HCT116 (cell line): ENCODE results near the gene LINGO1. TPM values are rescaled to one million over a fixed set of nuclear protein-coding genes. Genes with fewer than 3 reads are reported as not detected.

ENCODE experiments used
- ATAC-seq: fragments of 200-7000 bp; cut with Tn5 transposase; 2 replicates; pipeline ENCODE4 v1.9.1; 2020; ENCODE audit warnings: mild to moderate bottlenecking, moderate library complexity
- BruUV-seq: library from RNA; stranded (reverse); fragments of 400-500 nt; replicated peaks from 2 replicates; lab custom pipeline; 2021; lab: Mats Ljungman, UMichigan
- CTCF ChIA-PET: fragments of 300-600 bp; sonication (Branson Sonifier 250); formaldehyde crosslinking; loops from one replicate; lab custom pipeline; 2021; ENCODE audit warnings: antibody characterized with exemption; lab: Charles Lee
- POLR2A ChIA-PET: fragments of 300-600, 350-600 bp; sonication (Branson Sonifier 250); formaldehyde crosslinking; loops from one replicate; lab custom pipeline; 2021; ENCODE audit warnings: antibody characterized with exemption; lab: Charles Lee
- RAD21 ChIA-PET, 2 experiments: fragments of 300-600 bp; sonication (Branson Sonifier 250); formaldehyde crosslinking; loops; one replicate each; lab custom pipeline; 2023; ENCODE audit warnings: low total read pairs in 2 of 2; ENCODE audit not compliant: uncharacterized antibody in 2 of 2, unreplicated experiment in 2 of 2, low non-redundant PET in 1 of 2; lab: Charles Lee
- DNase-seq: peaks from one replicate; pipeline ENCODE4 v3.0.0-alpha.2; 2010; ENCODE audit warnings: low read depth, low spot score
- H2AFZ ChIP-seq: fragments of 200-600 bp; shearing (Covaris generic), sonication (generic); 2 replicates; pipeline ENCODE4 v1.6.1; 2017; ENCODE audit warnings: low read depth, mixed run types, mixed read lengths, antibody characterized with exemption, low read length; ENCODE audit not compliant: poor library complexity, severe bottlenecking
- H3K27ac ChIP-seq: 2 replicates; pipeline ENCODE4 v1.5.1; 2012; ENCODE audit warnings: low read depth, low read length
- H3K27me3 ChIP-seq: fragments of 200-600 bp; sonication (generic); 2 replicates; pipeline ENCODE4 v1.6.1; 2016; ENCODE audit warnings: mixed run types, low read length, mixed read lengths; ENCODE audit not compliant: insufficient read depth
- H3K36me3 ChIP-seq, 2 experiments: fragments of 200-500 bp in 1 of 2; fragments of 200-600 bp in 1 of 2; sonication (Bioruptor generic) in 1 of 2; sonication (generic) in 1 of 2; 2 replicates each; pipeline versions ENCODE4 v1.5.1 to v1.6.1; 2014 to 2016; ENCODE audit warnings: low read length in 2 of 2, inconsistent platforms in 1 of 2, mixed read lengths in 1 of 2, mixed run types in 1 of 2; ENCODE audit not compliant: insufficient read depth in 2 of 2, control insufficient read depth in 1 of 2
- H3K4me1 ChIP-seq, 2 experiments: fragments of 200-600 bp in 1 of 2; sonication (generic) in 1 of 2; 2 replicates each; pipeline versions ENCODE4 v1.5.1 to v1.6.1; 2012 to 2017; ENCODE audit warnings: low read length in 2 of 2, inconsistent platforms in 1 of 2, mild to moderate bottlenecking in 1 of 2, mixed read lengths in 1 of 2, mixed run types in 1 of 2, moderate library complexity in 1 of 2; ENCODE audit not compliant: insufficient read depth in 2 of 2, control insufficient read depth in 1 of 2
- H3K4me2 ChIP-seq: fragments of 200-600 bp; sonication (generic); 2 replicates; pipeline ENCODE4 v1.6.1; 2017; ENCODE audit warnings: mixed run types, low read length, mixed read lengths
- H3K4me3 ChIP-seq, 2 experiments: fragments of 200-600 bp in 1 of 2; sonication (generic) in 1 of 2; replicated peaks in 1 of 2; 2 replicates each; pipeline ENCODE4 v1.5.1; 2011 to 2016; ENCODE audit warnings: low read length in 2 of 2, control low read depth in 1 of 2, low read depth in 1 of 2, mild to moderate bottlenecking in 1 of 2, mixed read lengths in 1 of 2, mixed run types in 1 of 2
- H3K79me2 ChIP-seq: fragments of 200-600 bp; sonication (generic); 2 replicates; pipeline ENCODE4 v1.6.1; 2017; ENCODE audit warnings: mild to moderate bottlenecking, mixed run types, low read length, moderate library complexity, mixed read lengths; ENCODE audit not compliant: insufficient read depth
- H3K9ac ChIP-seq: fragments of 200-600 bp; sonication (generic); 2 replicates; pipeline ENCODE4 v1.6.1; 2016; ENCODE audit warnings: low read length, mixed read lengths
- H3K9me2 ChIP-seq: fragments of 200-600 bp; sonication (generic), shearing (Covaris generic); 2 replicates; pipeline ENCODE4 v1.6.1; 2017; ENCODE audit warnings: mixed run types, mild to moderate bottlenecking, moderate library complexity; ENCODE audit not compliant: insufficient read depth
- H3K9me3 ChIP-seq, 2 experiments: fragments of 200-500 bp in 1 of 2; fragments of 200-600 bp in 1 of 2; sonication (Bioruptor generic) in 1 of 2; sonication (generic) in 1 of 2; 2 replicates each; pipeline ENCODE4 v1.6.1; 2014 to 2017; ENCODE audit warnings: low read length in 2 of 2, mixed read lengths in 2 of 2, inconsistent platforms in 1 of 2, low read depth in 1 of 2, mild to moderate bottlenecking in 1 of 2, mixed run types in 1 of 2, moderate library complexity in 1 of 2; ENCODE audit not compliant: control insufficient read depth in 1 of 2, insufficient read depth in 1 of 2
- H4K20me1 ChIP-seq: fragments of 200-600 bp; sonication (generic), shearing (Covaris generic); 2 replicates; pipeline ENCODE4 v1.6.1; 2017; ENCODE audit warnings: mixed run types, mild to moderate bottlenecking, moderate library complexity; ENCODE audit not compliant: insufficient read depth
- CBX3 ChIP-seq: IDR thresholded peaks from 2 replicates; pipeline ENCODE4 v1.6.1; 2012; ENCODE audit warnings: low read depth
- EGR1 ChIP-seq: IDR thresholded peaks from 2 replicates; pipeline ENCODE4 v1.6.1; 2012; ENCODE audit warnings: low read depth
- ELF1 ChIP-seq: IDR thresholded peaks from 2 replicates; pipeline ENCODE4 v1.6.1; 2012; ENCODE audit warnings: low read depth, borderline replicate concordance
- POLR2A ChIP-seq: IDR thresholded peaks from 2 replicates; pipeline ENCODE4 v1.7.0; 2011; ENCODE audit warnings: borderline replicate concordance; ENCODE audit not compliant: insufficient read depth, insufficient read length; ENCODE audit errors: extremely low read depth
- RAD21 ChIP-seq: IDR thresholded peaks from 2 replicates; pipeline ENCODE4 v1.6.1; 2012; ENCODE audit warnings: low read depth, mild to moderate bottlenecking
- SIN3A ChIP-seq: IDR thresholded peaks from 2 replicates; pipeline ENCODE4 v1.6.1; 2012; ENCODE audit warnings: low read depth
- SP1 ChIP-seq: IDR thresholded peaks from 2 replicates; pipeline ENCODE4 v1.6.1; 2012; ENCODE audit warnings: low read depth
- TCF7L2 ChIP-seq: IDR thresholded peaks from 2 replicates; pipeline ENCODE4 v1.7.0; 2011; ENCODE audit warnings: borderline replicate concordance, inconsistent platforms; ENCODE audit not compliant: insufficient read depth, insufficient read length; ENCODE audit errors: extremely low read depth
- intact Hi-C: fragments of 100-400 bp; cut with micrococcal nuclease; formaldehyde crosslinking; loops from 2 replicates; pipeline ENCODE4 v1.10.0; 2022
- total RNA-seq: library from RNA; stranded (reverse); gene quantifications from one replicate; pipeline ENCODE4 v1.2.1, GENCODE V29; 2021; ENCODE audit not compliant: unreplicated experiment
- TF ChIP-seq, protein P1 (sequence below): IDR thresholded peaks from 2 replicates; pipeline ENCODE4 v1.6.1; 2012

LINGO1 gene
- total RNA-seq, 1 experiment from 2014 or later: 15.6 TPM

DNA sequence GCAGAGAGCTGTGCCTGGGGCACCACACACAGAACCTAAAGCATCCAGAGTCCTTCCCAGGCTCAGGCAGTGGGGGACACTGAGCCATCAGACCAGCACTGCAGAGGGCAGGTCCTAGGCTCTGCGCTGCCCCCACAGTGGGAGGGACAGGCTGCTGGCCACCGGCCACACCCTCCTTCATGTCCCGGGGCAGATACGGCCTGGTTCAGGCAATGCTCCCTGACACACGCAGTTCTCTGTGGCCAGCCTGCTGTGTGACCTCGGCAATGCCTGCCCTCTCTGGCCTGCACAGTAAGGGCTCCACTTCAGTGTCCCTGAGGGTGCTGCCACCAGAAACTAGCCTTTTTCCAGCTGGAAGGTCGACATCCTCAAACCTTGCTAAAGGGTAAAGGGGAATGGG lies 12.4 kb downstream of the LINGO1 start:
- ChIA-PET POLR2A (no interaction called here), RAD21 (no interaction called here), CTCF (interaction anchor here (1.0 to 1.5 kb wide), 2 partner anchors 13 to 20 kb away, joined by 4 to 7 read pairs; partner anchors contain the start of gene LINGO1)
- H3K27ac ChIP-seq: no peak overlapping the region
- no peak overlapping the region for H3K9ac ChIP-seq
- no peaks in the 10 kb centered on the region for H3K4me1 ChIP-seq
- H3K9me3 ChIP-seq: no peaks in the 10 kb centered on the region
- no peaks in the 10 kb centered on the region for H3K79me2 ChIP-seq
- no TSS peak for BruUV-seq
- H3K27me3 ChIP-seq: no peaks in the 10 kb centered on the region
- intact Hi-C loops: no loop called here
- H3K9me2 ChIP-seq: no peaks in the 10 kb centered on the region
- H4K20me1 ChIP-seq: no peaks in the 10 kb centered on the region
- H3K36me3 ChIP-seq: no peaks in the 10 kb centered on the region
- H3K4me2 ChIP-seq: no peak overlapping the region
- H3K4me3 ChIP-seq: no peak overlapping the region
- H2AFZ ChIP-seq: no peak overlapping the region
- TF ChIP-seq, protein P1, sequence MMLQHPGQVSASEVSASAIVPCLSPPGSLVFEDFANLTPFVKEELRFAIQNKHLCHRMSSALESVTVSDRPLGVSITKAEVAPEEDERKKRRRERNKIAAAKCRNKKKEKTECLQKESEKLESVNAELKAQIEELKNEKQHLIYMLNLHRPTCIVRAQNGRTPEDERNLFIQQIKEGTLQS: no peak
- TF ChIP-seq POLR2A (no peak), SIN3A (no peak), ELF1 (no peak), RAD21 (no peak), EGR1 (no peak), SP1 (no peak), TCF7L2 (no peak)
- DNase-seq (no peak), ATAC-seq (no peak; the same call in 1 of the 2 replicates)

DNA sequence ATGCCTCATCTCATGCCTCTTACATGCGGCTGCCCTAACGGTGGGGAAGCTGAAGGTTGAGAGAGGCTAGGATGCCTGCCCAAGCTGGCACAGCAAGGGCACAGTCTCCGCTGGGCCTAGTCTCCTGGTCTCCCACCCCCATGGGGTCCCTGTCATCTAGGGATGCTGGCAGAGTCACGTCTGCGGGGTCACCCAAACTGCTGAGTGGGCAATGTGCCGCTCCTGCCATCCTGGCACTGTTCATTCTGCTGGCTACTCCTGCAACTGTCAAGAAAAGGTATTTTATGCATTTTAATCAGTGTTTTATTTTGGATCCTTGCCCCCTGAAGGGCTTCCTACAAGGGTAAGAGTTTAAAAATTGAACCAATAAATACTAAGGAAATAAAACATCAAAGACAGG lies 12.8 kb downstream of the LINGO1 start:
- CTCF ChIA-PET: interaction anchor here (0.8 to 1.5 kb wide), 3 partner anchors 9 to 20 kb away, joined by 3 to 7 read pairs (median 4); partner anchors contain the start of gene LINGO1
- POLR2A ChIA-PET: interaction anchor here (2.6 kb wide), 1 partner anchor 11 kb away, joined by 7 read pairs; no protein-coding TSS in a partner anchor

More for the DNA sequence above, 12.8 kb downstream of the LINGO1 start:
- H3K9me3 ChIP-seq: no peaks in the 10 kb centered on the region
- no peak overlapping the region for H3K9ac ChIP-seq
- BruUV-seq: no TSS peak
- no peak for TF ChIP-seq CBX3
- DNase-seq: no peak
- no peaks in the 10 kb centered on the region for H3K36me3 ChIP-seq
- intact Hi-C loops: no loop called here
- no peak for ATAC-seq
- RAD21 ChIA-PET: no interaction called here
- H3K79me2 ChIP-seq: no peaks in the 10 kb centered on the region
- no peak overlapping the region for H2AFZ ChIP-seq
- no peaks in the 10 kb centered on the region for H3K9me2 ChIP-seq
- no peaks in the 10 kb centered on the region for H4K20me1 ChIP-seq
- no peaks in the 10 kb centered on the region for H3K4me1 ChIP-seq
- H3K4me3 ChIP-seq: no peak overlapping the region
- H3K27ac ChIP-seq: no peak overlapping the region
- H3K4me2 ChIP-seq: no peak overlapping the region
- H3K27me3 ChIP-seq: no peaks in the 10 kb centered on the region
